OCI-LY1 (cell line): ENCODE data around the gene ZNF473.

Experiments
- EZH2 ChIP-seq: fragments of 200-600 bp; sonication (generic), shearing (Covaris generic); IDR thresholded peaks from 2 replicates; pipeline ENCODE4 v1.8.0; 2017; ENCODE audit warnings: borderline replicate concordance, mixed run types, mild to moderate bottlenecking, antibody characterized with exemption, low read length, moderate library complexity, mixed read lengths
- TF ChIP-seq, protein P1 (sequence below): fragments of 200-600 bp; sonication (generic), shearing (Covaris generic); IDR thresholded peaks from 2 replicates; pipeline ENCODE4 v1.5.1; 2017; ENCODE audit warnings: mild to moderate bottlenecking, antibody characterized with exemption, low read length, moderate library complexity, mixed read lengths

GRCh38 chr19:49988433-49988832 lies 37.4 kb upstream of the ZNF473 start:
- TF ChIP-seq EZH2, result no peak
- TF ChIP-seq, protein P1, sequence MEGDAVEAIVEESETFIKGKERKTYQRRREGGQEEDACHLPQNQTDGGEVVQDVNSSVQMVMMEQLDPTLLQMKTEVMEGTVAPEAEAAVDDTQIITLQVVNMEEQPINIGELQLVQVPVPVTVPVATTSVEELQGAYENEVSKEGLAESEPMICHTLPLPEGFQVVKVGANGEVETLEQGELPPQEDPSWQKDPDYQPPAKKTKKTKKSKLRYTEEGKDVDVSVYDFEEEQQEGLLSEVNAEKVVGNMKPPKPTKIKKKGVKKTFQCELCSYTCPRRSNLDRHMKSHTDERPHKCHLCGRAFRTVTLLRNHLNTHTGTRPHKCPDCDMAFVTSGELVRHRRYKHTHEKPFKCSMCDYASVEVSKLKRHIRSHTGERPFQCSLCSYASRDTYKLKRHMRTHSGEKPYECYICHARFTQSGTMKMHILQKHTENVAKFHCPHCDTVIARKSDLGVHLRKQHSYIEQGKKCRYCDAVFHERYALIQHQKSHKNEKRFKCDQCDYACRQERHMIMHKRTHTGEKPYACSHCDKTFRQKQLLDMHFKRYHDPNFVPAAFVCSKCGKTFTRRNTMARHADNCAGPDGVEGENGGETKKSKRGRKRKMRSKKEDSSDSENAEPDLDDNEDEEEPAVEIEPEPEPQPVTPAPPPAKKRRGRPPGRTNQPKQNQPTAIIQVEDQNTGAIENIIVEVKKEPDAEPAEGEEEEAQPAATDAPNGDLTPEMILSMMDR, result no peak
